SK-N-MC (cell line): ENCODE data around the gene GKN1.

ENCODE experiments used
- EZH2 ChIP-seq: fragments of 200-600 bp; sonication (generic); IDR thresholded peaks from one replicate; pipeline ENCODE4 v1.6.1; 2017; ENCODE audit warnings: antibody characterized with exemption
- POLR2AphosphoS5 ChIP-seq: IDR thresholded peaks from 2 replicates; pipeline ENCODE4 v1.6.1; 2012; ENCODE audit warnings: mild to moderate bottlenecking, low read depth, low read length, borderline replicate concordance

DNA sequence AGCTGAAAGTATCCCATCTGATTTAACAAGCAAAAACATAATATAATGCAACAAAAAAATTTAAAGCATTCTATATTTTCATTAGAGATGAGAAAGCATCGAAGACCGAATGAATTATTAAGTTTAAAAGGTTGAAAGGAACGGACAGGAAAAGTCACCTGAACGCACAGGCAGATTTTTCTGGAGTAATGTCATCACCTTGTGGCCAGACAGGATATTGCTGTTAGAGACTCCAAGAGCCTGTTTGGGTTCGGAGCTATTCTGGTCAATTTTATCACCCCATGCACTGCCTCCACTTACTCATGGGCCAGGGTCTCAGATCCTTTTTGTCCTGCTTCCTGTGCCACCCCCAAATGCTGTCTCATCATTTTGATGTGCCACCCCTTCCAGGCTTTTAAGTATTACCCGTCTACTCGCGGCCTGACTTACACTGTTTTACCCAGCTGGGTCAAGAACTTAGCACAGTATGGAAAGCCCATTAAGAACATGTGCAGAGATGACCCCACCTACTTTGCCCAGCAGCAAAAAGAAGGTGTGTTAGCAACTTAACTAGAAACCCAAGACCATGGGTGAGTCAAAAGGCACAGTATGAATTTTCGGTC lies 49.0 kb upstream of the GKN1 start:
- TF ChIP-seq POLR2AphosphoS5 (no peak), EZH2 (no peak)
